Stimulated activated CD4-positive, alpha-beta T cell treated with anti-CD3 and anti-CD28 coated beads, Interleukin-15, amount 100 ng/mL, for 24 hours (primary cell): ENCODE data around the gene PPIP5K1.

ENCODE experiments used
- DNase-seq: peaks from one replicate; pipeline ENCODE4 v3.0.0-alpha.2; 2020

The PPIP5K1 gene

DNA sequence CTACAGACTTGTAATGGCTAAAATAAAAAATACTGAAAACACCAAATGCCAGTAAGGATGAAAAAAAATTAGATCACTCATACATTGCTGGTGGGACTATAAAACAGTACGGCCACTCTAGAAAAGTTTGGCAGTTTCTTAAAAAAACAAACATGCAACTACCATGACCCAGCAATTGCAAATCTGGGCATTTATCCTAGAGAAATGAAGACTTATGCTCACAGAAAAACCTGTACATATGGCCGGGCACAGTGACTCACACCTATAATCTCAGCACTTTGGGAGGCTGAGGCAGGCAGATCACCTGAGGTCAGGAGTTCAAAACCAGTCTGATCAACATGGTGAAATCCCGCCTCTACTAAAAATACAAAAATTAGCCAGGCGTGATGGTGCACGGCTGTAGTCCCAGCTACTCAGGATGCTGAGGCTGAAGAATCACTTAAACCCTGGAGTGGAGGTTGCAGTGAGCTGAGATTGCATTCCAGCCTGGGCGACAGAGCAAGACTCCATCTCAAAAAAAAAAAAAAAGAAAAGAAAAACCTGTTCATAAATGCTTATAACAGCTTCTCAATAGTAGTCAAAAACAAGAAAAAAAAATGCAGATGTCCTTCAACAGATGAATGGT is 102.6 kb downstream of the PPIP5K1 start:
- DNase-seq: no peak

DNA sequence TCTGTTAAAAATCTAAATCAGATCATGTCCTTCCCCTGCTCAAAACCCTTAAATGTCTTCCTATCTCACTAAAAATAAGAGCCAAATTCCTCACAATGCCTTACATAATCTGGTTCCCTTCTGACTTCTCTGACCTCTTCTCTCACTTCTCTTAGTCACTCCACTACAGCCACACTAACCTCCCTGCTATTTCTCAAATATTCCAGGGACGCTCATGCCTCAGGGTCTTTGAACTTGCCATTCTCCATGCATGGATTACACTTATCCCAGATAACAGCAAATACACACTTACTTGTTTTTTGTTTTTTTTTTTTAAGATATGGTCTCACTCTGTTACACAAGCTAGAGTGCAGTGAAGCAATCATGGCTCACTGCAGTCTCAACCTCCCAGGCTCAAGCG is 105.6 kb downstream of the PPIP5K1 start:
- DNase-seq: no peak
